Common myeloid progenitor, CD34-positive (primary cell): ENCODE data around the gene CCNYL1.
"Not testable (repeated sequence)": the region's sequence is repeated elsewhere in the genome, so short reads cannot be mapped to it uniquely, and the experiment has no call there.

Source experiments
- CTCF ChIA-PET: fragments of 350-600 bp; sonication (Branson Sonifier 250); formaldehyde crosslinking; loops from one replicate; lab custom pipeline; 2021; ENCODE audit warnings: antibody characterized with exemption; lab: Charles Lee
- POLR2A ChIA-PET: fragments of 350-600 bp; sonication (Branson Sonifier 250); formaldehyde crosslinking; loops from one replicate; lab custom pipeline; 2021; ENCODE audit warnings: antibody characterized with exemption; lab: Charles Lee
- DNase-seq, 3 donors: peaks; one replicate each; pipeline versions ENCODE4 v3.0.0 to v3.0.0-alpha.2; 2013
- H3K27ac ChIP-seq, 2 experiments: 1 replicate in 1 of 2; 2 replicates in 1 of 2; pipeline ENCODE4 v1.7.0; 2013; ENCODE audit warnings: inconsistent platforms in 2 of 2, low read length in 2 of 2, mild to moderate bottlenecking in 2 of 2, low read depth in 1 of 2, moderate library complexity in 1 of 2; ENCODE audit not compliant: severe bottlenecking in 2 of 2, insufficient read depth in 1 of 2, poor library complexity in 1 of 2
- H3K27me3 ChIP-seq, 5 experiments: replicated peaks in 2 of 5; 1 replicate in 3 of 5; 2 replicates in 2 of 5; pipeline versions ENCODE4 v1.6.1 to v1.7.0; 2013; ENCODE audit warnings: low read length in 4 of 5, mild to moderate bottlenecking in 2 of 5, moderate library complexity in 2 of 5, inconsistent platforms in 1 of 5; ENCODE audit not compliant: insufficient read depth in 5 of 5, control insufficient read depth in 4 of 5
- H3K36me3 ChIP-seq, 4 experiments: 1 replicate in 2 of 4; 2 replicates in 2 of 4; pipeline versions ENCODE4 v1.6.1 to v1.7.0; 2013; ENCODE audit warnings: low read length in 3 of 4, control low read depth in 1 of 4, mild to moderate bottlenecking in 1 of 4; ENCODE audit not compliant: control insufficient read depth in 4 of 4, insufficient read depth in 4 of 4
- H3K4me1 ChIP-seq, 4 experiments: 1 replicate in 3 of 4; 2 replicates in 1 of 4; pipeline versions ENCODE4 v1.6.1 to v1.7.1; 2013; ENCODE audit warnings: low read length in 3 of 4, mild to moderate bottlenecking in 3 of 4, control low read depth in 1 of 4, inconsistent platforms in 1 of 4, moderate library complexity in 1 of 4; ENCODE audit not compliant: control insufficient read depth in 4 of 4, insufficient read depth in 4 of 4; ENCODE audit errors: control extremely low read depth in 1 of 4
- H3K4me3 ChIP-seq, 7 experiments: 1 replicate in 4 of 7; 2 replicates in 3 of 7; pipeline versions ENCODE4 v1.5.1 to v1.7.0; 2013; ENCODE audit warnings: mild to moderate bottlenecking in 7 of 7, low read length in 6 of 7, moderate library complexity in 6 of 7, inconsistent platforms in 2 of 7, low read depth in 2 of 7, control low read depth in 1 of 7; ENCODE audit not compliant: insufficient read depth in 4 of 7, control insufficient read depth in 1 of 7; ENCODE audit errors: extremely low read depth in 1 of 7
- H3K9me3 ChIP-seq, 5 experiments: 1 replicate in 4 of 5; 2 replicates in 1 of 5; pipeline versions ENCODE4 v1.6.1 to v1.7.1; 2013; ENCODE audit warnings: low read length in 4 of 5, mild to moderate bottlenecking in 2 of 5, inconsistent platforms in 1 of 5, low read depth in 1 of 5, moderate library complexity in 1 of 5; ENCODE audit not compliant: control insufficient read depth in 4 of 5, insufficient read depth in 2 of 5; ENCODE audit errors: control extremely low read depth in 1 of 5
- WGBS: methylation state at CpG from one replicate; pipeline ENCODE4 v1.1.5; 2013; ENCODE audit not compliant: insufficient coverage; 5-methylcytosine and 5-hydroxymethylcytosine counted together

CCNYL1 gene

GRCh38 chr2:207722773-207723424 lies 11.5 kb downstream of the CCNYL1 start:
- Histone ChIP-seq H3K4me3 (no peak overlapping the region), H3K27me3 (no peaks in the 10 kb centered on the region), H3K36me3 (peaks cover 0 to 2% (median 0%) of the 10 kb centered on the region in 4 experiments), H3K4me1 (peaks cover 0 to 8% (median 6%) of the 10 kb centered on the region in 4 experiments), H3K27ac (no peak overlapping the region), H3K9me3 (no peaks in the 10 kb centered on the region)
- 88% methylated on average over 4 of the region's 7 CpGs for WGBS
- ChIA-PET POLR2A (interaction anchor here (0.6 kb wide), 1 partner anchor 157 kb away, joined by 3 read pairs; no protein-coding TSS in a partner anchor), CTCF (interaction anchor here (0.6 kb wide), 1 partner anchor 36 kb away, joined by 3 read pairs; no protein-coding TSS in a partner anchor)
- no peak for DNase-seq

- WGBS, result 98% methylated on average over 5 of the region's 8 CpGs
- H3K27ac ChIP-seq, H3K4me3 ChIP-seq, DNase-seq, H3K9me3 ChIP-seq, H3K4me1 ChIP-seq, POLR2A ChIA-PET, H3K27me3 ChIP-seq, H3K36me3 ChIP-seq: not testable (repeated sequence)
- CTCF ChIA-PET, result interaction anchor here (0.6 to 3.0 kb wide), 2 partner anchors 11 to 36 kb away, joined by 3 to 17 read pairs; no protein-coding TSS in a partner anchor
Observed at GRCh38 chr2:207723425-207723787, 12.0 kb downstream of the CCNYL1 start.

GRCh38 chr2:207724113-207724512 lies 12.7 kb downstream of the CCNYL1 start:
- Histone ChIP-seq H3K4me1 (peaks cover 0 to 8% (median 6%) of the 10 kb centered on the region in 4 experiments), H3K36me3 (peaks cover 0 to 2% (median 0%) of the 10 kb centered on the region in 4 experiments), H3K4me3 (no peak overlapping the region), H3K27ac (no peak overlapping the region), H3K9me3 (no peaks in the 10 kb centered on the region), H3K27me3 (no peaks in the 10 kb centered on the region)
- DNase-seq, result no peak
- ChIA-PET POLR2A (no interaction called here), CTCF (interaction anchor here (3.0 kb wide), 1 partner anchor 10 kb away, joined by 17 read pairs; no protein-coding TSS in a partner anchor)
- 83% methylated on average over 1 of the region's 3 CpGs for WGBS

- WGBS, result 100% methylated on average over 2 of the region's 4 CpGs
- no peak for DNase-seq
Observed at GRCh38 chr2:207725873-207726578, 14.6 kb downstream of the CCNYL1 start.

DNA sequence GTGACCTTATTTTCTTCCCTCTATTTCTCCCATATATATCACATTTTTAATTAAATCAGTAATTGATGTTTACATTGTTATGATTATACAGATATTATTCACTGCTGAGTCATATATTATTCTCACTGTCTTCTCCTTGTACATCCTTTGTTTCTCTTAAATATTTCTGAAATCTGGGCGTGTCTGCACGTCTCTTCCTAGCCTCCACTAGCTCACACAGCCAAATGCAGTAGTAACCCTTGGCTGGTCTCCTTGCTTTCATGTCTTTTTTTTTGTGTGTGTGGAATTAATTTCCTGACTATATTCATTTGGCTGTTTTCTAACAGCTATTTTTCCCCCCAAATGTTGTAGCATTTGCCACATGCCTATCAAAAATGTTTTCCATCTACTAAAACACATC lies 15.8 kb downstream of the CCNYL1 start:
- Histone ChIP-seq H3K4me1 (peaks cover 0 to 8% (median 6%) of the 10 kb centered on the region in 4 experiments), H3K9me3 (no peaks in the 10 kb centered on the region), H3K4me3 (no peak overlapping the region), H3K27me3 (no peaks in the 10 kb centered on the region), H3K27ac (no peak overlapping the region), H3K36me3 (peaks cover 2 to 5% (median 3%) of the 10 kb centered on the region in 4 experiments)
- ChIA-PET POLR2A (no interaction called here), CTCF (interaction anchor here (0.7 to 2.9 kb wide), 4 partner anchors 11 to 346 kb away, joined by 3 to 20 read pairs (median 9); partner anchors contain the start of gene METTL21A)
- no peak for DNase-seq
- no CpG with 5 or more reads among the region's 2 CpGs for WGBS

More at GRCh38 chr2:207725873-207726578, 14.6 kb downstream of the CCNYL1 start:
- H3K4me1 ChIP-seq, result peaks cover 0 to 8% (median 6%) of the 10 kb centered on the region in 4 experiments
- peaks cover 0 to 5% (median 3%) of the 10 kb centered on the region in 4 experiments for H3K36me3 ChIP-seq
- CTCF ChIA-PET, result interaction anchor here (1.1 to 3.0 kb wide), 9 partner anchors 8 to 347 kb away, joined by 3 to 20 read pairs (median 5); partner anchors contain the start of genes CCNYL1 and METTL21A
- no peak overlapping the region for H3K4me3 ChIP-seq
- no peak overlapping the region for H3K27ac ChIP-seq
- POLR2A ChIA-PET, result interaction anchor here (1.1 kb wide), 1 partner anchor 15 kb away, joined by 3 read pairs; the partner anchor contains the start of gene CCNYL1
- H3K27me3 ChIP-seq, result no peaks in the 10 kb centered on the region
- H3K9me3 ChIP-seq, result no peaks in the 10 kb centered on the region

DNA sequence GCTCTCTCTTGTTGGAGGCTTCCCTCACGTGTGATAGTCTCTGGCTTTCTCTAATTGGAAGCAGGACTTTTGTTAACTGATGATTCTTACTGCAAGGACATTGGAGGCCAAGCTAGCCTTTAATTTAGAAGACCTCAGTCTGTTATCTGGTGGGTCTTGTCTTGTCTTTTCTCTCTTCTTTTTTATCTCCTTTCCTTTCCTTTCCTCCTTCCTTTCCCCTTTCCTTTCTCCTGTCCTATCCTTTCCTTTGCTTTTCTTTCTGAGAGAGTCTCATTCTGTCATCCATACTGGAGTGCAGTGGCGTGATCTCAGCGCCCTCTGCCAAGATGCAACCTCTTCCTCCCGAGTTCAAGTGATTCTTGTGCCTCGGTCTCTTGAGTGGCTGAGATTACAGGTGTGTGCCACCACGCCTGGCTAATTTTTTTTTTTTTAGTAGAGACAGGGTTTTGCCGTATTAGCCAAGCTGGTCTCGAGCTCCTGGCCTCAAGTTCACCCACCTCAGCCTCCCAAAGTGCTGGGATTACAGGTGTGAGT lies 18.1 kb downstream of the CCNYL1 start:
- Histone ChIP-seq H3K27me3 (no peaks in the 10 kb centered on the region), H3K9me3 (no peaks in the 10 kb centered on the region), H3K4me1 (peaks cover 0 to 8% (median 6%) of the 10 kb centered on the region in 4 experiments), H3K4me3 (no peak overlapping the region), H3K36me3 (peaks cover 2 to 9% (median 5%) of the 10 kb centered on the region in 4 experiments), H3K27ac (no peak overlapping the region)
- 100% methylated on average over 4 of the region's 8 CpGs for WGBS
- POLR2A ChIA-PET, result no interaction called here
- CTCF ChIA-PET, result no interaction called here
- no peak for DNase-seq
